HL-60/S4 treated with retinoic acid at 250 ng/mL for 4 days and 3 days (cell line): Measurements from ENCODE around the gene CMIP.

Experiments
- in situ Hi-C: fragments of 300-500 bp; cut with MboI; formaldehyde crosslinking; loops from 2 replicates; pipeline ENCODE4 v1.7.0; 2022; ENCODE audit warnings: low sequenced_read_pairs

CMIP gene

DNA sequence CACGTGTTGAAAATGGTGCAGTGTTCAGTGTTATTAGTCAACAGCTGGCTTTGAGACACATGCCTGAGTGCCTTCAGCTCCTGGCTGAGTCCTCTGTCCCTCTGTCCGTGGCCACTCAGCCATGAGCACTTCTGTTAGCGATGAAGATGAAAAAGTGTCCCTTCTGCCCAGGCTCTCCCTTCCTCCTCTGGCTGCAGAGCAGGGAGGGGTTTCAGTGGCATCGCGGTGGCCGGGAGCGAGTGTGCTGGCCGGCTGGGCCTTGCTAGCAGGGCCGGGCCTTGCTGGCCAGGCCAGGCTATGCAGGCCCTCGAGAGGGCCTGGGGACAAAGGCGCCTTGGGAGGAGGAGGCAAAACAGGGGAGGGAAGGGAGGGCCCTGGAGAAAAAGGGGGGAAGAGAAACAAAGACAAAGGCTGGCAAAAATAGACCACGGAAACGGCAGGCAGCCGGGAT is 47.7 kb downstream of the CMIP start:
- in situ Hi-C loops = no loop called here

DNA sequence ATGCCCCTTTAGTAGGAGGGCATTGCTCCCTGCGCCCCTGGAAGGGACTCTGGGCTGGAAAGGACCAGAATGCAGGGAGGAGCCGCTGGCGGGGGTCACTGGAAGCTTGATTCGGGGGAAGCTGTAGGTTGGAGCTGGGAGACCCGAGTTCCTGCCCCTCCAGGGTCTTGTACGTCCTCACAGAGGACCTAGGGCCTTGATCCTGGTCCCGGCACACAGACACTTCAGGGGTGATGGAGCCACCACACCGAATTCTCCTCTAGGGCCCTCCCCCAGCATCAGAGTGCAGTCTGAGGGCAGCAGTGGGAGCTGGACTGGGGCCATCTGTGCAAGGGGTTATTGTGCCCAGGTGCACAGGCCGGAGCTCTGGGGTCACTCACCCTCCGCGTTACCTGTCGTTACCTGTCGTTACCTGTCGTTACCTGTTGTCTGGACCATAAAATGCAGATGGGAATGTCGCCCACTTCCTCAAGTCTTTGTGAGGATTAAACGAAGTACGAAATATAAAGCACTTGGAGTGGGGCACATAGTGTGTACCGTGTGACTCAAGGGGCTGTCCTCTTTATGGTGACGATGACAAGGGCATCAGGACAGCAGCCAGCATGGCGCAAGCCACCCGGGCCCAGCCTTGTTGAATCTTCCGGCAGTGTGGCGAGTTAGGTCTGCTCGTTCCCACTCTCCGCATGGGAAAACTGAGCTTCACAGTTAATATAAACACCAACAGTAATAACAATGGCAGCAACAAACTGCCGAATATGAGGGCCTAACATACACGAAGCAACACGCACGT is 48.6 kb downstream of the CMIP start:
- in situ Hi-C loops = no loop called here

DNA sequence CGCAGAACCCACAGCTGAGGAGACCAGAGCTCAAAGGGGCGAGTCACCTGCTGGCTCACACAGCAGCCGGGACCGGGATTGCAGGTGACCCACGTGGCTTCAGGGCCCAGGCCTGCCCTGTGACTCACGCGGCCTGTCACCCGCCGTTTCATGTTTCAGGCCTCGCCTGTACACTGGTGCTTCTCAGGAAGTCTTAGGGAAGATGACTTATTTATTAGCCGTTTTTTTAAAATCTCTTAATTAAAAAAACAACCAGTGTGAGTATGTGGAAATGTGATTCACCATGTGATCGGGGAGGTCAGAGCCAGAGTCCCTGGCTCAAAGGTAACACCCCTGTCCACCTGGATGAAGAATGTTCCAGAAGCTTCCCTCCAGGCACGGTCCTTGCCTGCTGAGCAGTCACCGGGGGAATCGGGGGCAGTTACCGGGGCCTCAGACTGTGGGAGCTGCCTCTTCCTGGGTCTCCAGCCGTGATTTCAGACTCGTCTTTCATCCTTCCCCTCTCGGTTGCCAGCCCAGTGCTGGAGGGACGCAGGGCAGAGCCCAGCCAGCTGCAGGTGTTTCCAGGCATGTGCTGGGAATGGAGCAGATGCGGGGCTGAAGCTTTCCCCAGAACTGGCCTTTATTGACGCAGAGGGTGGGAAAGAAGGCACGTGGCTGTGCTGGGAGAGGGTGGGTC is 49.3 kb downstream of the CMIP start:
- in situ Hi-C loops = no loop called here

DNA sequence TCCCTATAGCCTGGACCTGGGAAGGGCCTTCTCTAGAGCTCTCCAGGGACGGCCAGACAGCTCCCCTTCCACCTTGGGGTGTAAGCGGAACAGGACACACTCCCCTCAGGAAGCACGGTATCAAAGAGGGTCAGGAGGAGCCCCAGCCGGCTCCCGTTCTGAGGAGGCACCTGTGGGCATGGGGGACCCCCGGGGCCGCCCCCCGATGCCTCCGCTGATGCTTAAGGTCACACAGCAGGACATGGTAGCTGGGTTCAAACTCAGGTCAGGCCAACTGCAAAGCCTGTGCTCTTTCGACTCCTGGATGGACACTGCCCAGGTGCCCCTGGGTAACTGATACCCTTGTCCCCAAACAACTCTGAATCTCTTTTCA is 49.8 kb downstream of the CMIP start:
- in situ Hi-C loops = no loop called here

DNA sequence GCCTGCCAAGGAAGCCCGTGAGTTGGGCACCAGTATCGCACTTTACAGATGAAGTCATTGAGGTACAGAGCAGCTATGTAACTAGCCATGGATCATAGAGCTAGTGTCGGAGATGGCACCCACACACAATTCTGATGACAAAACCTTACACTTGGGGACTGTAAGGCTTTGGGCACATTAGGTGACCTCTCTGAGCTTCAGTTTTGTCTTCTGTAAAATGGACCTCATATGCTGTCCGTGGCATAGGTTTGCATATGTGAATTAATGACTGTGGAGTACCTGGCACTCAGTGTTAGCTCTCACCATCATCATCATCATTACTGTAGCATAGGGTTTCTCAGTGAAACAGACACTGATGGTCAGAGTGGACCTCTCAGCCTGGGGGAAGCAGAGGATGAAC is 50.3 kb downstream of the CMIP start:
- in situ Hi-C loops = no loop called here

DNA sequence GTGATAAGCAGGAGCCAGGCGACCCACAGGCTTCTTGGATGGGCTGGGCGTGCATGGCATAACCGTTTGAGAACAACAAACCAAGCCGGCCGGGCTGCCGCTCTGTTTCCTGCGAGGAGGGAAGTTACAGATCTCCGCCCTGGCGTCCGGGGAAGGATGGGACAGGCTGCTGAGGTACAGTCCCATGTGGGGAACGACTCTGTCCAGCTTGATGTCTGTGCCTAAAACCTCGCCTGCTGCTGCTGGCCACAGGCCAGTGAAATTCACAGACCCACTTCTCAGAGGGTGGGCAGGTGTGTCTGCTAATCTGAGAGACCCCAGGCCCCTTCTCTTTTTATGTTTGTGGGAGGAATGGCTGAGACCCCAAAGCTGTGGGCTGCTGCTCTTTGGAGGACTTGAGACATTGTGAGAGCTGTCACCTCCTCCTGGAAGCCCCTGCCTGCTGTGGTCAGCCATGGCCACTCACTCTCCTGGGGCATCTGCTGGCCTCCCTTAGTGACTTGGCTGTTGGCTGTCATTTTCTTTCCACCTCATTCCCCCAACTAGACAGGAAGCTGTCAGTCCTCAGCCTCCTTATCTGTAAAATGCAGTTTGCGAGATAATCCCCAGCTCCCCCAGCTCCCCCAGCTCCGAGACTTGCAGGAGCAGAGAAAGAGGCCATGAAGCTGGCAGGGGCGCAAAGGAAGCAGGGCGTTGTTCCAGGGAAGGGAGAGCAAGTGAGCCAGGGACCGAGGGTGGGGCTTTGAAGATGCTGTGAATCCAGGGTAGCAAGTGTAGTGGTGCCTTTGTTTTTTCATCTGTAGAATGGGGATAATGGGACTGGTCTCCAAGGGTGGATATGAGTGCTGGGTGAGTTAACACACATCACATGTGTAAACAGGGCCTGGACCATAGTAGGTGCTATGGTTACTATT is 51.0 kb downstream of the CMIP start:
- in situ Hi-C loops = no loop called here

DNA sequence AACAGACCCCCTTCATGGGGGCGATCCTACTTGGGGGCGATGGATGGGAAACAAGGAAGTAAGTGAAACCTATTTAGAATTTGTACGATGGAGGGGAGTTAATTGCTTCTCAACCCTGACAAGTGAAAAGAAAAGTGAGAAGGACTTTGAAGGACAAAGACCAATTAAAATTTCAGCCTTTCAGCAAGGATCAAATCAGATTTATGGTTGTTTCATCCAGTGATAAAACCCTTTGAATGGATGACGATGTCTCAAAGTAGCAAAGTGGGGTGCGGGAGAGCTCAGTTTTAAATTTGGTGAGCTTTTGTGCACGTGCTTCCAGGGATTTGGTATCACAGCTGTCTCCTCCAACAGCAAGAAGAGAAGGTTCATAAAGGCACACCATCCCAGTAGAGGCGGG is 51.7 kb downstream of the CMIP start:
- in situ Hi-C loops = no loop called here

DNA sequence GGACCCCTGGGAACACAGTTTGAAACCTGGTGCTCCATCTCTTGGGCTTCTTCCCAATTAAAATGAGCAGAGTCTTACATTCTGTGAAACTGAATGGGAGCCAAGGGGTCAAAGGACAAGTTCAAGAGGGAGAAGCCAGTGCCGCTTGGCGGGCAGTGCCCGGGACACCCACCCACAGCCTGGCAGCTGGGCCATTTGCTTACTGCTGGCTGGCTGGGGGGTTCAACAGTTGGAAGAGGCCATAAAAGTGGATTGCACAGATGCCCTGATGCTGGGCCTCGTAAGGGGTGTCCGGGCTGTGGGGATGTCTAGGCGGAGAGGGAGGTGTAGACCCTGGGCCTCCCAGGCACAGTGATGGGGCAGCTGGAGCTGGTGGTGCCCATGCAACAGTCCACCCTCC is 52.1 kb downstream of the CMIP start:
- in situ Hi-C loops = no loop called here

DNA sequence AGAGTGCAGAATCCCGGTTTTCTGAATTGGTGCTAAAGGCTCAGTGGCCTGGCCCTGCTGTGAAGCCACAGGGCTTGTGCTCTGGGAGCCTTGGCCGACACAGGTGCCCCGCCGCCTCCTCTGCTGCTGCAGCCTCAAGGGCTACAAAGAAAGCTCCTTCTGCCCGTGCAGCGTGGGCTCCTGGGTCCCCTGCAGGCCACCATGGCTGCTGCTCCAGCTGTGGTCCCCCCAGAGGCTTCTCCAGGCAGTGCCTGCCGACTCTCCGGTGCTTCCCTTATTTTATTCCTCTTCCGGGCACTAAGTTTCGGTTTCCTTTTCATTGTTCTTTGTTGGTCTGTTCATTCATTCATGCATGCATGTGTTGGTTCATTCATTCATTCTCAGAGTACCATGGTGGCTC is 53.1 kb downstream of the CMIP start:
- in situ Hi-C loops = no loop called here

DNA sequence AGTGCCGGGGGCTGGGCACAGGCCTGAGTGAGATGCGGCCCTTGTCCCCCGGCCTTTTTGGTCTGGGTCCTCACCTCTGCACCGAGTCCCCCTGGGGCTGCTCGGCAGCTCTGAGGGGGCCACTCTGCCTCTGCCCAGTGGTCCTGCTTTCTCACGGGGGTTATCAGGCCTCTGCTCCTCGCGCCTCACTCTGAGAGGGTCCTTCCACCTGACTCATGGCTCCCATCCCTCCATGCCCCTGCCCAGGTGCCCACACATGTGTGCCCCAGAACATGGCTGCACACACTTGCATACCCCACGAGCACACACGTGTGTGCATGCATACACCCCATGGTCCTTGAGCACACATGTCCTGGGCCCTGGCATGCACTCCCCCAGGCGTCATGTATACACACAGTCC is 53.7 kb downstream of the CMIP start:
- in situ Hi-C loops = no loop called here

DNA sequence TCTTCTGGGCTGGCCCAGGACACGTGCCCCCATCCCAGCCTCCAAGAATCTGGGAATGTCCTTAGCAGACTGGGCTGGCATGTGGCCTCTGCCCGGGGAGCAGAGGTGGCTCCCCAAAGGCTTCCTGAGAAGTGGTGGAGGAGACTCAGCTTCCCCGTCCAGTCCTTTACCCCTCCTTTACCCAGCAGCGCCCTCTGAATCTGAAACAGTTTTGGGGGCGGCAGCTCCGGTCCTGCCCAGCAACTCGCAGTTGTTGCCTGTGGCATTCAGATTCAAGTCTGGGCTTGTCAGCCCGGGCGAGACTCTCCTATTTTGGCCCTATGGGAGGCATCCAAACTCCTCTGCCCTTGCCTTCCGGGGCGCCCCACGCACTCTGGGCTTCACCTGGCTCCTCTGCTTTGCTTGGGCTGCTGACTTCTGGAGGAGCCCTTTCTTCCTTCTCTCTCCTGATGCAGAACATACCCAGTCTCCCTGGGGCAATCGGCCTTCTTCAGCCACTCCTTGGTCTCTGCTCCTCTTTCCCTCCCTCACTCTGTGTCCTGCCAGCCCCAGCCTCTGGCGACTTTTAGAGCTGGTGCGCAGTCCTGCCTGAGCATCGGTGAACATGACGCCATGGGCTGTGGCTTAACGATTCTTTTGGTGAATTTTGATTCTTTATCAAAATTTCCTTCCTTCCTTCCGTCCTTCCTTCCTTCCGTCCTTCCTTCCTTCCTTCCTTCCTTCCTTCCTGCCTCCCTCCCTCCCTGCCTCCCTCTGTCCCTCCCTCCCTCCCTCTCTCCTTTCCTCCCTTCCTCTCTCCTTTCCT is 55.2 kb downstream of the CMIP start:
- in situ Hi-C loops = no loop called here

DNA sequence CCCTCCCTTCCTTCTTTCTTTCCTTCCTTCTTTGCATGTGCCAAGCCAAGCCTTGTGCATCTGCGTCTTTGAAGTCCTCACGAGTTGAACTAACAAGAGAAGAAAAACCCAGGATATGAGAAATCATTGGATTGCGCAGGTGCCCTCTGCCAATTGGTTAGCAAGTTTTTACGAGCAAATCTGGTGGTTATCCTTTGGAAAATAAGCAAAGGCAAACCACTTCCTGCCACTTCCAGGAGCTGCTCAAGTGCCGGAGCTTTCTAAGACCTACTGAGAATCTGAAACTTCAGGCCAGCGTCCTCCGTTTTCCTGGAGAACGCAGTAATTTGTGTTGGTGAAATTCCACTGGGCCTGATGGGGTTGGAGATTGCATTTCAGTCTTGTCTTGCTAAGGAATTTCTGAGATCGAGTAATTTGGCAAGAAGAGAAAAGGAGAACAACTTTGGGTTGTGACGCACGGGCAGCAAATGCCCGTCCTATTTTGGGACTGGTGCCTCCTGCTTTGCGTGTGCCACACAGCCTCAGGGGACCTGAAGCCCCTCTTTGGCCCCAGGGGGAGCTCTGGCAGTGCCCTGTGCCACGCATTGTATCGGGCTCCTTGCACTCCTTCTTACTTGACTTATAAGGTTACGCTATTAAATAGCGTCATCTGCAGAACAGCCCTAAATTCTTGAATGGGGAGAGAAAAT is 56.4 kb downstream of the CMIP start:
- in situ Hi-C loops = no loop called here

DNA sequence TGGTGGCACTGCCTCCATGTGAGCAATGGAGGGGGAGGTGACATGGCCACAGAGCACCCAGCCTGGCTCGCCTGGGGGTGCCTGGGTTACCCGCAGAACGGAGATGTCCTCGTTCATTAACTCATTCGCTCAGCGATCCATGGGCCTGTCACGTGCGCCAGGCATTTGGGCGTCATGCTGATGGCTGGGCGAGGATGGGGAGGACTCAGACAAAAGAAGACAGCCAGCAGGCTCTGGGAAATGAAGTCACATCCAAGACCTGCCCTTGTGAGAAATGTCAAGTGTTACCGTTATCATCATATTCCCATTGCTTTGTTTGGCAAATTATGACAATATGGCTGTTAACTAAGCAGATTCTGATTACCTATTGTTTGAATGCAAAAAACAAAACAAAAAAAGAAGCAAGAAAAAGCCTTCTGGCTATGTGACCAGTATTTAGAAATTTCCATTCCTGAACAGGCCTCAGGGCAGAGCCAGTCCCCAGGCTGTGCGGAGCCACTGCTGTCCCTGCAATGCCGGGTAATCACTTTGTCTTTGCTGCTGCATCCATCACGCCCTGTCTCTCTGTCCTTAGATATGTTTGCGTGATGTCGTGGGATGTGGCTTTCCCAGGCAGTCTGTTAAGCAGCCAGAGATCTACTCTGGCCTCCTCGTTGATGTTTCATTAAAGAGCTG is 57.9 kb downstream of the CMIP start:
- in situ Hi-C loops = no loop called here

DNA sequence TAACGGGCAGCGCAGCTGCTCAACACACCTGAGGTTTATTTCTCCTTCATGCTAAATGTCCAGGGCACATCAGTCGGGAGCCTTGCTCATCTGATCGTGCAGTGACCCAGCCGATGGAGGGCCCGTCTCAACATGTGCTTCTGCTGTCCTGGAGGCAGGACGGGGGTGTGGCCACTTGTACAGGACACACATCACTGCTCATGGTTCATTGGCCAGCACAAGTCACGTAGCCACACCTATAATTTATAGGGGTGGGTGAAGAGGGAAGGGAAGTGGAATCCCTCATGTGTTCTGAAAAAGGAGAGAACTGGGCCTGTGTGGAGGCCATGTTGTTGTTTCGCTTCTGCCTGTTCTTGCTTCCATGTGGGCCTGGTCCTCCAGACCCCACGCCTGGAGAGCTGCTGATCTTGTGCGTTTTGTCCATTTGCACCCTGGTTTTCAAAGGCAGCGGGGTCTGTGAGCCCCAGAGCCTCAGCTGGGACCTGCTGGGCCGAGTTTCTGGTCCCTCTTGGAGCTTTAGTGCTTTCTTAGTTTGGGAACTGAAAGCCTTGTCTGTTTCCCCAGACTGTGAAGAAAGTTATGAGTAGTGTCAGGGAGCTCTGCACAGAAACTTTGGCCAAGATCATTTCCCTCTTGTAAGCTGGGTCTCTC is 60.5 kb downstream of the CMIP start:
- in situ Hi-C loops = no loop called here

DNA sequence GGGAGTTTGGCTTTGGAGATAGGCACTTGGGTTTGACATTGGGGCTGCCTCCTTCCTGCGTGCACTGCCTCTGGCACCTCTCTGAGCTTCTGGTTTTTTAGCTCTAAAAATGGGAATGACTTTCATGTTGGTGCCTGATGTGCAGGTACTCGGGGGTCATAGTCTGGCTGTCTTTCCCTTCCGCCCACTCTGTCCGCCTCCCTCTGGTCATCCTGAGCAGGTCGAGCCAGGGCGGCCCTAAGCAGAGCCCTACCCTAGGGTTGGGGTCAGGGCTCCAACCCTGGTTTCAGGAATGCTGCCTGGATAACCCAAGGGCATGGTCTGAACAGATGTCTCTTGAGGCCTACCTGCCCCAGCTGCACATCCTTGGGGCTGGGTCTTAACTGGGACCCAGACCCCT is 64.8 kb downstream of the CMIP start:
- in situ Hi-C loops = no loop called here

DNA sequence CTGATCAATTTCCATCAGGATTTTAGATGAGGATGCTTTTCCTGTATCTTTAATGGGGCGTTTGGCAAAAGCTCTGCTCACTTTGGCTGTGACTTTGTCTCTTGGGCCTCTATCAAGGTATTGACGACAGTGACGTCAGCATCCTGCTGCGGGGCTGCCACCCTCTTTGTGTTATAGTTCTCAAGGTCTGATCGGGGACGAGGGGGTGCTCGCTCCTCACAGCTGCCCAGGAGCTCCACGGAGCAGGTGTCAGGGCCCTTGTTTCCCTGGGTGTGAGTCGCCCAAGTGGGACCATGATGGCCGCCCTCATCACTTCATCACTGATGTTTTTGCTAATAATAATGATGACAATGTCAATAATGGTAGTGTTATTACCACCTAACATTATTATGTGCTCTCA is 65.4 kb downstream of the CMIP start:
- in situ Hi-C loops = no loop called here

DNA sequence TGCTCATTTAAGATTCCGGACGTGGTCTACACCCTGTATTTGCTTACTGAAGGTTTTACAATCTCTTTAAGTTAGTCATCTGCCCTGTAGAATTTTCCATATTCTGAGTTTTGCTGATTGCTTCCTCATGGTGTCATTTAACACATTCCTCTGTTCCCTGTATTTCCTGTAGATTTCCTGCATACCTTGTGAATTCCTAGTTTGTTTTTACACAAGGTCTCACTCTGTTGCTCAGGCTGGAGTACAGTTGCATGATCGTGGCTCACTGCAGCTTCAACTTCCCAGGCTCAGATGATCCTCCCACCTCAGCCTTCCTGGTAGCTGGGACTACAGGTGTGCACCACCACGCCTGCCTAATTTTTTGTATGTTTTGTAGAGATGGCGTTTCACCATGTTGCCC is 66.8 kb downstream of the CMIP start:
- in situ Hi-C loops = no loop called here

DNA sequence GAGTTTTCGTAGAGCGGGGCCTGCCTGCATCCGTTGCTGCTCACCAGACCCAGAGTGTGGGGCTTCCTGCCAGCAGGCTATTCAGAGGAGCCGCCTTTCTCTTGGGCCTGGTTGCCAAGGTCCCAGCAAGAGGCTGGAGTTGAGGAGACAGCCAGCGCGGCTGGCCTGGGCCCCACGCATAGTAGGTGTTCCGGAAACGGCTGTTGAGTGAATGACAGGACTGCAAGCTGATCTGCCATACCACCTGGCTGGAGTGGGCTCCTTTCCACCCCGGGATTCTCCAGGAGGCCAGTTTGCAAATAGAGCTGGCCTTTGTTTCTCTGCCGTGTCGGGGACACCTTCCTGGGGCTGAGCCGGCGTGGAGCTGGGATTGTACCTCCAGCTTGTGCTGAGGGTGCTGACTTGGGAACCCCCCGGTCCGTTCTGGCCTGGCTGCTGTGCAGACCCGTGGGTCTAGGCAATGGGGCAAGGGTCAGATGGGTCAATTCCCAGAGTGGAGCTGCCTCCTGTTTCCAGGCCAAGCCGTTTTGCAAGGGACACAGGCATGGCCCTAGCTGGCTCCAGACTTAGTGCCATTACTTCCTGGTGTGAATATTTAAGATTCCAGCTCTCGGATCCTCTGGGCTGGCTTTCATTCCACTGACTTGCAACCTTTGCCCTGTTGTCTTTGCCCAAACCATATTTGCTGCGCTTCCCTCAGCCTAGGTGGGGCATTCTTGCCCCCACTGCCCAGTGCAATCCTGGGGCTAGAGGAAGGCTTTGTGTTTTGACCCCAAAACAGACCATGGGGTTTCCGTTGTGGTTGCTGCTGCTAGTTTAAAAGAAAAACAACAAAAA is 68.8 kb downstream of the CMIP start:
- in situ Hi-C loops = no loop called here
